HepG2 (cell line): ENCODE measurements around the gene ARL5B. TPM values are rescaled to one million over a fixed set of nuclear protein-coding genes. Genes with fewer than 3 reads are reported as not detected.

Experiments used
- ARNT2 ChIP-seq: sonication (generic); formaldehyde crosslinking; IDR thresholded peaks from 2 replicates; pipeline ENCODE4 v1.8.0; 2022; ENCODE audit warnings: mild to moderate bottlenecking, low read depth, missing genetic modification reagents, moderate library complexity
- EEA1 ChIP-seq: sonication (generic); formaldehyde crosslinking; IDR thresholded peaks from 2 replicates; pipeline ENCODE4 v1.5.1; 2020; ENCODE audit warnings: mild to moderate bottlenecking, missing genetic modification reagents, borderline replicate concordance
- FIP1L1 ChIP-seq: fragments of 200-400 bp; formaldehyde crosslinking; IDR thresholded peaks from 2 replicates; pipeline ENCODE4 v1.6.1; 2018; ENCODE audit warnings: low read depth, mild to moderate bottlenecking, low read length, moderate library complexity, borderline replicate concordance; ENCODE audit not compliant: insufficient read depth
- GATAD1 ChIP-seq: IDR thresholded peaks from 2 replicates; pipeline ENCODE4 v1.6.1; 2016; ENCODE audit warnings: missing genetic modification reagents, missing compliant biosample characterization
- GPN1 ChIP-seq: sonication (generic); formaldehyde crosslinking; IDR thresholded peaks from 2 replicates; pipeline ENCODE4 v1.5.1; 2020; ENCODE audit warnings: missing genetic modification reagents, borderline replicate concordance
- HNRNPH1 ChIP-seq: fragments of 200-400 bp; formaldehyde crosslinking; optimal IDR thresholded peaks from 2 replicates; pipeline ENCODE3; 2017; ENCODE audit warnings: mild to moderate bottlenecking, low read depth, low read length
- IKZF4 ChIP-seq: sonication (generic); formaldehyde crosslinking; IDR thresholded peaks from 2 replicates; pipeline ENCODE4 v1.5.1; 2020; ENCODE audit warnings: borderline replicate concordance, mild to moderate bottlenecking, low read depth, missing genetic modification reagents; ENCODE audit errors: not compliant biosample characterization
- MIER3 ChIP-seq: IDR thresholded peaks from 2 replicates; pipeline ENCODE4 v1.6.1; 2016; ENCODE audit warnings: missing compliant biosample characterization, borderline replicate concordance
- MIXL1 ChIP-seq: IDR thresholded peaks from 2 replicates; pipeline ENCODE4 v1.6.1; 2016
- NR2F2 ChIP-seq: IDR thresholded peaks from 2 replicates; pipeline ENCODE4 v1.6.1; 2012; ENCODE audit warnings: low read depth, inconsistent platforms, borderline replicate concordance
- SP140L ChIP-seq: sonication (generic); formaldehyde crosslinking; IDR thresholded peaks from 2 replicates; pipeline ENCODE4 v1.4.0; 2020; ENCODE audit warnings: missing genetic modification reagents, borderline replicate concordance
- TGIF2 ChIP-seq: IDR thresholded peaks from 2 replicates; pipeline ENCODE4 v1.6.1; 2016; ENCODE audit warnings: control low read depth, missing compliant biosample characterization
- TOE1 ChIP-seq: sonication (generic); formaldehyde crosslinking; IDR thresholded peaks from 2 replicates; pipeline ENCODE4 v1.4.0; 2020; ENCODE audit warnings: mild to moderate bottlenecking, missing genetic modification reagents
- WIZ ChIP-seq: sonication (generic); formaldehyde crosslinking; IDR thresholded peaks from 2 replicates; pipeline ENCODE4 v1.5.1; 2020; ENCODE audit warnings: mild to moderate bottlenecking, missing genetic modification reagents
- ZBTB42 ChIP-seq: sonication (generic); formaldehyde crosslinking; IDR thresholded peaks from 2 replicates; pipeline ENCODE4 v1.5.0; 2020; ENCODE audit warnings: mild to moderate bottlenecking, missing genetic modification reagents
- ZNF552 ChIP-seq: sonication (generic); formaldehyde crosslinking; IDR thresholded peaks from 2 replicates; pipeline ENCODE4 v1.9.0; 2022; ENCODE audit warnings: missing genetic modification reagents, mild to moderate bottlenecking, borderline replicate concordance
- ZNF841 ChIP-seq: sonication (generic); formaldehyde crosslinking; IDR thresholded peaks from 2 replicates; pipeline ENCODE4 v1.8.1; 2023; ENCODE audit warnings: missing genetic modification reagents, borderline replicate concordance
- polyA plus RNA-seq, 8 experiments: library from polyadenylated mRNA; depleted of rRNA in 3 of 8; stranded (reverse) in 7 of 8; unstranded in 1 of 8; fragments of >200 nt; fragmentation: Illumina TruSeq in 4 of 8; extraction: Trizol in 4 of 8; gene quantifications; 2 replicates each; pipeline versions ENCODE4 v1.2.1 to v1.2.3, GENCODE V29; 2011 to 2016; ENCODE audit warnings: low read depth in 4 of 8, missing spikeins in 1 of 8, mixed read lengths in 1 of 8; ENCODE audit not compliant: insufficient read depth in 1 of 8
- total RNA-seq, 5 experiments: library from RNA; depleted of rRNA; stranded (reverse); fragments of >200 nt; fragmentation: Illumina TruSeq; extraction: Trizol; gene quantifications; 2 replicates each; pipeline ENCODE4 v1.2.3, GENCODE V29; 2016; ENCODE audit warnings: low read depth in 1 of 5
- TF ChIP-seq, protein P1 (sequence below): IDR thresholded peaks from 2 replicates; pipeline ENCODE4 v1.6.1; 2016
- TF ChIP-seq, protein P2 (sequence below): sonication (generic); formaldehyde crosslinking; IDR thresholded peaks from 2 replicates; pipeline ENCODE4 v1.4.0; 2020; ENCODE audit warnings: missing genetic modification reagents, mild to moderate bottlenecking, borderline replicate concordance
- TF ChIP-seq, protein P3 (sequence below): sonication (generic); formaldehyde crosslinking; IDR thresholded peaks from 2 replicates; pipeline ENCODE4 v1.5.1; 2020; ENCODE audit warnings: missing genetic modification reagents, mild to moderate bottlenecking, borderline replicate concordance
- TF ChIP-seq, protein P4 (sequence below): sonication (generic); formaldehyde crosslinking; IDR thresholded peaks from 2 replicates; pipeline ENCODE4 v1.4.0; 2020; ENCODE audit warnings: mild to moderate bottlenecking, missing genetic modification reagents
- TF ChIP-seq, protein P5 (sequence below): sonication (generic); formaldehyde crosslinking; conservative IDR thresholded peaks from 2 replicates; pipeline ENCODE4 v1.4.0; 2020; ENCODE audit warnings: missing genetic modification reagents

Gene ARL5B
- total and polyA plus RNA-seq, 2 of the 13 experiments (the other 11 are each of a cell fraction or from before 2014, with no cell fraction given), result 26.6 to 32.7 TPM

DNA sequence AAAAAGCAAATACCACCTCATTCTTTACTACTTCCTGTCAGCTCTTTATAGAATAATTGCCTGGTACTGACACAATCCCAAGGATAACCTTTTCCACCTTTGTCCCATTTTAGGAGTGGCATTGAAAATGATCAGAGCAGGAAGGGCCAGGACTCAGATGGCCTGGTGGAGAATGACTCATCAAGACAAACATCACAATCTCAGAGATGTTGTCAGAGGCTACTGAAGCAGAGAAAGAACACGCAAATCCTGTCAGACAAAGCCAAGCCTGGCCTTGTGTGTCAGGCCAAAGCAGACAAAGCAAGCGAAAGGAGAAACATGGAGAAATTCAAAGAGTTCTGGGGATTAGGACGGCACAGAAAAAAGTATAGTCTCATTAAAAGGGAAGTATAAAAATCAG, 48.7 kb upstream of the ARL5B start (continued):
- TF ChIP-seq IKZF4 (CRISPR knock-in tag) (no peak), TOE1 (no peak), SP140L (CRISPR knock-in tag) (no peak), ARNT2 (no peak), GPN1 (CRISPR knock-in tag) (no peak), WIZ (CRISPR knock-in tag) (no peak), ZNF552 (CRISPR knock-in tag) (no peak), TGIF2 (CRISPR knock-in tag) (no peak; the same call in 1 of the 2 replicates), HNRNPH1 (no peak), ZBTB42 (CRISPR knock-in tag) (no peak), NR2F2 (peak; percentile 74), ZNF841 (CRISPR knock-in tag) (no peak), MIER3 (peak; percentile 92; the same call in 1 of the 2 replicates), FIP1L1 (no peak), MIXL1 (CRISPR knock-in tag) (peak; percentile 92), EEA1 (no peak), GATAD1 (peak; percentile 63; the same call in 1 of the 2 replicates)
- TF ChIP-seq, protein P1, sequence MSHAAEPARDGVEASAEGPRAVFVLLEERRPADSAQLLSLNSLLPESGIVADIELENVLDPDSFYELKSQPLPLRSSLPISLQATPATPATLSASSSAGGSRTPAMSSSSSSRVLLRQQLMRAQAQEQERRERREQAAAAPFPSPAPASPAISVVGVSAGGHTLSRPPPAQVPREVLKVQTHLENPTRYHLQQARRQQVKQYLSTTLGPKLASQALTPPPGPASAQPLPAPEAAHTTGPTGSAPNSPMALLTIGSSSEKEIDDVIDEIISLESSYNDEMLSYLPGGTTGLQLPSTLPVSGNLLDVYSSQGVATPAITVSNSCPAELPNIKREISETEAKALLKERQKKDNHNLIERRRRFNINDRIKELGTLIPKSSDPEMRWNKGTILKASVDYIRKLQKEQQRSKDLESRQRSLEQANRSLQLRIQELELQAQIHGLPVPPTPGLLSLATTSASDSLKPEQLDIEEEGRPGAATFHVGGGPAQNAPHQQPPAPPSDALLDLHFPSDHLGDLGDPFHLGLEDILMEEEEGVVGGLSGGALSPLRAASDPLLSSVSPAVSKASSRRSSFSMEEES (CRISPR knock-in tag), result peak; percentile 47; the same call in 1 of the 2 replicates
- TF ChIP-seq, protein P2, sequence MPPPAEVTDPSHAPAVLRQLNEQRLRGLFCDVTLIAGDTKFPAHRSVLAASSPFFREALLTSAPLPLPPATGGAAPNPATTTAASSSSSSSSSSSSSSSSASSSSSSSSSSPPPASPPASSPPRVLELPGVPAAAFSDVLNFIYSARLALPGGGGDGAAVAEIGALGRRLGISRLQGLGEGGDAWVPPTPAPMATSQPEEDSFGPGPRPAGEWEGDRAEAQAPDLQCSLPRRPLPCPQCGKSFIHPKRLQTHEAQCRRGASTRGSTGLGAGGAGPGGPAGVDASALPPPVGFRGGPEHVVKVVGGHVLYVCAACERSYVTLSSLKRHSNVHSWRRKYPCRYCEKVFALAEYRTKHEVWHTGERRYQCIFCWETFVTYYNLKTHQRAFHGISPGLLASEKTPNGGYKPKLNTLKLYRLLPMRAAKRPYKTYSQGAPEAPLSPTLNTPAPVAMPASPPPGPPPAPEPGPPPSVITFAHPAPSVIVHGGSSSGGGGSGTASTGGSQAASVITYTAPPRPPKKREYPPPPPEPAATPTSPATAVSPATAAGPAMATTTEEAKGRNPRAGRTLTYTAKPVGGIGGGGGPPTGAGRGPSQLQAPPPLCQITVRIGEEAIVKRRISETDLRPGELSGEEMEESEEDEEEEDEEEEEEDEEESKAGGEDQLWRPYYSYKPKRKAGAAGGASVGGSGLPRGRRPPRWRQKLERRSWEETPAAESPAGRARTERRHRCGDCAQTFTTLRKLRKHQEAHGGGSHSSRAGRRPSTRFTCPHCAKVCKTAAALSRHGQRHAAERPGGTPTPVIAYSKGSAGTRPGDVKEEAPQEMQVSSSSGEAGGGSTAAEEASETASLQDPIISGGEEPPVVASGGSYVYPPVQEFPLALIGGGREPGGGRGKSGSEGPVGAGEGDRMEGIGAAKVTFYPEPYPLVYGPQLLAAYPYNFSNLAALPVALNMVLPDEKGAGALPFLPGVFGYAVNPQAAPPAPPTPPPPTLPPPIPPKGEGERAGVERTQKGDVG (CRISPR knock-in tag), result no peak
- TF ChIP-seq, protein P3, sequence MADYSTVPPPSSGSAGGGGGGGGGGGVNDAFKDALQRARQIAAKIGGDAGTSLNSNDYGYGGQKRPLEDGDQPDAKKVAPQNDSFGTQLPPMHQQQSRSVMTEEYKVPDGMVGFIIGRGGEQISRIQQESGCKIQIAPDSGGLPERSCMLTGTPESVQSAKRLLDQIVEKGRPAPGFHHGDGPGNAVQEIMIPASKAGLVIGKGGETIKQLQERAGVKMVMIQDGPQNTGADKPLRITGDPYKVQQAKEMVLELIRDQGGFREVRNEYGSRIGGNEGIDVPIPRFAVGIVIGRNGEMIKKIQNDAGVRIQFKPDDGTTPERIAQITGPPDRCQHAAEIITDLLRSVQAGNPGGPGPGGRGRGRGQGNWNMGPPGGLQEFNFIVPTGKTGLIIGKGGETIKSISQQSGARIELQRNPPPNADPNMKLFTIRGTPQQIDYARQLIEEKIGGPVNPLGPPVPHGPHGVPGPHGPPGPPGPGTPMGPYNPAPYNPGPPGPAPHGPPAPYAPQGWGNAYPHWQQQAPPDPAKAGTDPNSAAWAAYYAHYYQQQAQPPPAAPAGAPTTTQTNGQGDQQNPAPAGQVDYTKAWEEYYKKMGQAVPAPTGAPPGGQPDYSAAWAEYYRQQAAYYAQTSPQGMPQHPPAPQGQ (CRISPR knock-in tag), result no peak
- TF ChIP-seq, protein P4, sequence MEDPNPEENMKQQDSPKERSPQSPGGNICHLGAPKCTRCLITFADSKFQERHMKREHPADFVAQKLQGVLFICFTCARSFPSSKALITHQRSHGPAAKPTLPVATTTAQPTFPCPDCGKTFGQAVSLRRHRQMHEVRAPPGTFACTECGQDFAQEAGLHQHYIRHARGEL (CRISPR knock-in tag), result no peak
- TF ChIP-seq, protein P5, sequence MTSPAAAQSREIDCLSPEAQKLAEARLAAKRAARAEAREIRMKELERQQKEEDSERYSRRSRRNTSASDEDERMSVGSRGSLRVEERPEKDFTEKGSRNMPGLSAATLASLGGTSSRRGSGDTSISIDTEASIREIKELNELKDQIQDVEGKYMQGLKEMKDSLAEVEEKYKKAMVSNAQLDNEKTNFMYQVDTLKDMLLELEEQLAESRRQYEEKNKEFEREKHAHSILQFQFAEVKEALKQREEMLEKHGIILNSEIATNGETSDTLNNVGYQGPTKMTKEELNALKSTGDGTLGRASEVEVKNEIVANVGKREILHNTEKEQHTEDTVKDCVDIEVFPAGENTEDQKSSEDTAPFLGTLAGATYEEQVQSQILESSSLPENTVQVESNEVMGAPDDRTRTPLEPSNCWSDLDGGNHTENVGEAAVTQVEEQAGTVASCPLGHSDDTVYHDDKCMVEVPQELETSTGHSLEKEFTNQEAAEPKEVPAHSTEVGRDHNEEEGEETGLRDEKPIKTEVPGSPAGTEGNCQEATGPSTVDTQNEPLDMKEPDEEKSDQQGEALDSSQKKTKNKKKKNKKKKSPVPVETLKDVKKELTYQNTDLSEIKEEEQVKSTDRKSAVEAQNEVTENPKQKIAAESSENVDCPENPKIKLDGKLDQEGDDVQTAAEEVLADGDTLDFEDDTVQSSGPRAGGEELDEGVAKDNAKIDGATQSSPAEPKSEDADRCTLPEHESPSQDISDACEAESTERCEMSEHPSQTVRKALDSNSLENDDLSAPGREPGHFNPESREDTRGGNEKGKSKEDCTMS (CRISPR knock-in tag), result no peak
